Measurements from ENCODE around the gene UBAP1L.
"Not testable (repeated sequence)": the region's sequence is repeated elsewhere in the genome, so short reads cannot be mapped to it uniquely, and the experiment has no call there.

The UBAP1L gene

GRCh38 chr15:65115086-65115485 lies at the start of gene UBAP1L:
Gene UBAP1L (minus strand): TSS chr15:65115200. CDS start chr15:65106215, 8,985 bp downstream.
- DNase-seq = peak; percentile 89

GRCh38 chr15:65164139-65164538 lies 49.1 kb upstream of the UBAP1L start:
- no peak for DNase-seq

GRCh38 chr15:65163041-65163440 lies 48.0 kb upstream of the UBAP1L start:
- DNase-seq = no peak

- DNase-seq = no peak
Measured at GRCh38 chr15:65156692-65157091, 41.7 kb upstream of the UBAP1L start.

GRCh38 chr15:65154720-65155119 lies 39.7 kb upstream of the UBAP1L start:
- DNase-seq = no peak

- DNase-seq = no peak
Measured at GRCh38 chr15:65147902-65148301, 32.9 kb upstream of the UBAP1L start.

GRCh38 chr15:65146438-65146837 lies 31.4 kb upstream of the UBAP1L start:
- no peak for DNase-seq

- DNase-seq = not testable (repeated sequence)
Measured at GRCh38 chr15:65138631-65139030, 23.6 kb upstream of the UBAP1L start.

- not testable (repeated sequence) for DNase-seq
Measured at GRCh38 chr15:65137893-65138292, 22.9 kb upstream of the UBAP1L start.

- not testable (repeated sequence) for DNase-seq
Measured at GRCh38 chr15:65137089-65137488, 22.1 kb upstream of the UBAP1L start.

- no peak for DNase-seq
Measured at GRCh38 chr15:65134538-65134937, 19.5 kb upstream of the UBAP1L start.

- DNase-seq = peak; percentile 94
Measured at GRCh38 chr15:65133548-65134200, 18.7 kb upstream of the UBAP1L start, which contains the start of gene PDCD7. Gene PDCD7 (minus strand): TSS chr15:65133808. CDS start chr15:65133781, 27 bp downstream.

- no peak for DNase-seq
Measured at GRCh38 chr15:65132878-65133547, 18.0 kb upstream of the UBAP1L start.

- DNase-seq = no peak
Measured at GRCh38 chr15:65130941-65131340, 15.9 kb upstream of the UBAP1L start.

- DNase-seq = peak; percentile 88
Measured at GRCh38 chr15:65115542-65115941, 542 bp upstream of the UBAP1L start.

GRCh38 chr15:65110676-65111292 lies 4.2 kb downstream of the UBAP1L start:
- DNase-seq = no peak

GRCh38 chr15:65106011-65106590 lies 8.9 kb downstream of the UBAP1L start:
- DNase-seq = no peak

GRCh38 chr15:65105038-65105437 lies 10.0 kb downstream of the UBAP1L start:
- DNase-seq = no peak

GRCh38 chr15:65102912-65103311 lies 12.1 kb downstream of the UBAP1L start:
- no peak for DNase-seq

- DNase-seq = no peak
Measured at GRCh38 chr15:65101891-65102708, 12.9 kb downstream of the UBAP1L start.

- no peak for DNase-seq
Measured at GRCh38 chr15:65101411-65101890, 13.5 kb downstream of the UBAP1L start.

GRCh38 chr15:65100442-65100841 lies 14.6 kb downstream of the UBAP1L start:
- no peak for DNase-seq

- DNase-seq = not testable (repeated sequence)
Measured at GRCh38 chr15:65099801-65100200, 15.2 kb downstream of the UBAP1L start.
